Astrocyte (in vitro differentiated cells and primary cell): ENCODE measurements around the gene NFKBIL1. TPM values are rescaled to one million over a fixed set of nuclear protein-coding genes. Genes with fewer than 3 reads are reported as not detected.
"Not testable (repeated sequence)": the region's sequence is repeated elsewhere in the genome, so short reads cannot be mapped to it uniquely, and the experiment has no call there.

ENCODE experiments used
- DNase-seq: peaks from one replicate; pipeline ENCODE4 v3.0.0-alpha.2; 2010; ENCODE audit warnings: low read depth
- FAIRE-seq: peaks from 2 replicates; lab custom pipeline; 2011; peaks lifted over from hg19 to GRCh38; lab: Jason Lieb, UNC
- H2AFZ ChIP-seq: 2 replicates; pipeline ENCODE4 v1.6.0; 2012; ENCODE audit warnings: low read depth, low read length, inconsistent platforms
- H3K27ac ChIP-seq: 2 replicates; pipeline ENCODE4 v1.5.1; 2011; ENCODE audit warnings: low read depth, low read length, inconsistent platforms
- H3K27me3 ChIP-seq: 2 replicates; pipeline ENCODE4 v1.6.0; 2011; ENCODE audit warnings: low read length, inconsistent platforms; ENCODE audit not compliant: insufficient read depth
- H3K36me3 ChIP-seq: 2 replicates; pipeline ENCODE4 v1.5.1; 2011; ENCODE audit warnings: low read length, inconsistent platforms; ENCODE audit not compliant: insufficient read depth
- H3K4me1 ChIP-seq: 2 replicates; pipeline ENCODE4 v1.5.1; 2011; ENCODE audit warnings: low read length, inconsistent platforms; ENCODE audit not compliant: insufficient read depth
- H3K4me2 ChIP-seq: 2 replicates; pipeline ENCODE4 v1.6.0; 2012; ENCODE audit warnings: low read length, inconsistent platforms
- H3K4me3 ChIP-seq: 2 replicates; pipeline ENCODE4 v1.5.1; 2011; ENCODE audit warnings: low read depth, mild to moderate bottlenecking, low read length, inconsistent platforms; ENCODE audit not compliant: insufficient read depth
- H3K79me2 ChIP-seq: 2 replicates; pipeline ENCODE4 v1.6.0; 2012; ENCODE audit warnings: mild to moderate bottlenecking, low read length, inconsistent platforms; ENCODE audit not compliant: insufficient read depth
- H3K9ac ChIP-seq: 2 replicates; pipeline ENCODE4 v1.6.0; 2012; ENCODE audit warnings: mild to moderate bottlenecking, low read length, inconsistent platforms
- H3K9me3 ChIP-seq: 2 replicates; pipeline ENCODE4 v1.5.1; 2012; ENCODE audit warnings: low read depth, mild to moderate bottlenecking, low read length, inconsistent platforms; ENCODE audit not compliant: insufficient read depth
- H4K20me1 ChIP-seq: 2 replicates; pipeline ENCODE4 v1.6.0; 2012; ENCODE audit warnings: low read length, inconsistent platforms; ENCODE audit not compliant: insufficient read depth
- H3K27ac Mint-ChIP-seq: one replicate; pipeline ENCODE4 v1.8.0; 2021; ENCODE audit warnings: mild to moderate bottlenecking, mixed read lengths; ENCODE audit not compliant: unreplicated experiment
- H3K27me3 Mint-ChIP-seq: one replicate; pipeline ENCODE4 v1.8.0; 2021; ENCODE audit warnings: low read depth, mixed read lengths; ENCODE audit not compliant: unreplicated experiment
- H3K36me3 Mint-ChIP-seq: one replicate; pipeline ENCODE4 v1.8.0; 2021; ENCODE audit warnings: low read depth, mixed read lengths; ENCODE audit not compliant: unreplicated experiment
- H3K4me1 Mint-ChIP-seq: one replicate; pipeline ENCODE4 v1.8.0; 2021; ENCODE audit warnings: low read depth, mixed read lengths; ENCODE audit not compliant: unreplicated experiment
- H3K4me3 Mint-ChIP-seq: one replicate; pipeline ENCODE4 v1.8.0; 2021; ENCODE audit warnings: mild to moderate bottlenecking, moderate library complexity, mixed read lengths; ENCODE audit not compliant: unreplicated experiment
- H3K9me3 Mint-ChIP-seq: one replicate; pipeline ENCODE4 v1.8.0; 2021; ENCODE audit warnings: mild to moderate bottlenecking, mixed read lengths; ENCODE audit not compliant: unreplicated experiment
- EZH2 ChIP-seq: IDR thresholded peaks from 2 replicates; pipeline ENCODE4 v1.6.1; 2012; ENCODE audit warnings: mild to moderate bottlenecking, low read length, inconsistent platforms; ENCODE audit not compliant: insufficient read depth
- total RNA-seq: library from RNA; stranded (reverse); gene quantifications from 2 replicates; pipeline ENCODE4 v1.2.1, GENCODE V29; 2021
- TF ChIP-seq, protein P1 (sequence below): IDR thresholded peaks from 2 replicates; pipeline ENCODE4 v1.5.1; 2011; ENCODE audit warnings: low read depth, mild to moderate bottlenecking, inconsistent platforms, low read length, moderate library complexity; ENCODE audit not compliant: insufficient read depth

Gene NFKBIL1
- total RNA-seq, 1 donor from 2014 or later, result 20.4 TPM

DNA sequence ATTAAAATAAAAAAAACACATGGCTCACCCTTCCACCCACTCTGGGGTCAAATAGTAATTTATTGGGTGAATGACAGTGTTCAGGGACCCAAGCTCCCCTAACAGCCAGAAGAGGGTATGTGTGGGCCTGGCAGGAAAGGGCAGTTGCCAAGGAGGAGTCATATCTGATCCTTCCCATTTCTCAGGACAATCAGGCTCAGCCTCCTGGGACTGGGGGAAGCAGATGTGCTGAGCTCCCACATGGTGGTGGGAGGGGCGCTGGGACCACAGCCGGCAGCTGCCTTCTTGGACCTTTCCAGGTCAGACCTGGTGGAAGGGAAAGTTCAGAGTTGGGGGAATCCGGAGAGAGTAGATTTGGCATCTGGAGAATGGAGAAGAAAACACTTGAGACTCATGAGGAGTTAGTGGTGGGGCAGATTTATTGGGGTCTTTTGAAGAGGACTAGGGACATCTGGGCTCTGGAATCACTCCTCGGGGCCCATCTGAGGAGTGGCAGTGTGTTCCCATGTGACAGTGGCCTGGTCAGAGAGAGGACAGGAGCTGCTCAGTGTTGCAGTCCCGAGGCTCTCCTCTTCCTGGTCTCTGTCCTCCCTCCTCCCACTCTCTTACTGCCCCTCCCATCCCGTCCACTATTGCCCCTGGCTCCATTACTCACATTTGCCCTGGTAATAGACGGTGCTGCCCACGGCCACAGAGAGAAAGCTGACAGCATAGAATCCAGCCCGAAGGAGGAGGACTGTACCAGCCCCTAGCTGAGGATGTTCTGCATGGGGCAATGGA lies 41.7 kb downstream of the NFKBIL1 start:
- DNase-seq (no peak), FAIRE-seq (no peak)
- no peaks in the 10 kb centered on the region for H3K36me3 ChIP-seq
- H3K4me1 Mint-ChIP-seq, result no peaks in the 10 kb centered on the region
- no peaks in the 10 kb centered on the region for H3K36me3 Mint-ChIP-seq
- TF ChIP-seq, protein P1, sequence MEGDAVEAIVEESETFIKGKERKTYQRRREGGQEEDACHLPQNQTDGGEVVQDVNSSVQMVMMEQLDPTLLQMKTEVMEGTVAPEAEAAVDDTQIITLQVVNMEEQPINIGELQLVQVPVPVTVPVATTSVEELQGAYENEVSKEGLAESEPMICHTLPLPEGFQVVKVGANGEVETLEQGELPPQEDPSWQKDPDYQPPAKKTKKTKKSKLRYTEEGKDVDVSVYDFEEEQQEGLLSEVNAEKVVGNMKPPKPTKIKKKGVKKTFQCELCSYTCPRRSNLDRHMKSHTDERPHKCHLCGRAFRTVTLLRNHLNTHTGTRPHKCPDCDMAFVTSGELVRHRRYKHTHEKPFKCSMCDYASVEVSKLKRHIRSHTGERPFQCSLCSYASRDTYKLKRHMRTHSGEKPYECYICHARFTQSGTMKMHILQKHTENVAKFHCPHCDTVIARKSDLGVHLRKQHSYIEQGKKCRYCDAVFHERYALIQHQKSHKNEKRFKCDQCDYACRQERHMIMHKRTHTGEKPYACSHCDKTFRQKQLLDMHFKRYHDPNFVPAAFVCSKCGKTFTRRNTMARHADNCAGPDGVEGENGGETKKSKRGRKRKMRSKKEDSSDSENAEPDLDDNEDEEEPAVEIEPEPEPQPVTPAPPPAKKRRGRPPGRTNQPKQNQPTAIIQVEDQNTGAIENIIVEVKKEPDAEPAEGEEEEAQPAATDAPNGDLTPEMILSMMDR, result no peak
- TF ChIP-seq EZH2, result no peak
- H3K4me2 ChIP-seq, result no peak overlapping the region
- no peaks in the 10 kb centered on the region for H3K79me2 ChIP-seq
- no peak overlapping the region for H3K27ac Mint-ChIP-seq
- H4K20me1 ChIP-seq, result no peaks in the 10 kb centered on the region
- H3K4me1 ChIP-seq, result no peaks in the 10 kb centered on the region
- H3K27ac ChIP-seq, result no peak overlapping the region
- no peaks in the 10 kb centered on the region for H3K9me3 ChIP-seq
- H3K27me3 Mint-ChIP-seq, result peaks cover 8% of the 10 kb centered on the region
- H3K27me3 ChIP-seq, result no peaks in the 10 kb centered on the region
- H3K9me3 Mint-ChIP-seq, result no peaks in the 10 kb centered on the region
- no peak overlapping the region for H3K9ac ChIP-seq
- H3K4me3 ChIP-seq, result no peak overlapping the region
- H3K4me3 Mint-ChIP-seq, result no peak overlapping the region
- no peak overlapping the region for H2AFZ ChIP-seq

DNA sequence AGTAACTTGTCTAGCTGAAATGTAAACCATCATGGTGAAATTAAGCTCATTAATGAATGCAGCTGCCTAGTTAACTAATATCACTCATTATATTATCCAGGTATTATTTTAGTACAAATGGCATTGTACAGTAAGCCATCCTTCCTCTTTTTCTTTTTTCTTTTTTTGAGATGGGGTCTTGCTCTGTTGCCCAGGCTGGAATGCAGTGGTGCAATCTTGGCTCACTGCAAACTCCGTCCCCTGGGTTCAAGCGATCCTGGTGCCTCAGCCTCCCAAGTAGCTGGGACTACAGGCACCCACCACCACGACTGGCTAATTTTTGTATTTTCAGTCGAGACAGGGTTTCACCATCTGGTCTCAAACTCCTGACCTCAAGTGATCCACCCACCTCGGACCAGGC lies 43.3 kb downstream of the NFKBIL1 start:
- H3K79me2 ChIP-seq, DNase-seq, H3K9me3 Mint-ChIP-seq, H3K27ac Mint-ChIP-seq, H3K9me3 ChIP-seq, H3K4me2 ChIP-seq, H4K20me1 ChIP-seq, H3K9ac ChIP-seq, H3K4me3 ChIP-seq, H3K27me3 Mint-ChIP-seq, H3K4me1 ChIP-seq, H3K36me3 Mint-ChIP-seq, H3K4me1 Mint-ChIP-seq, H3K27me3 ChIP-seq, FAIRE-seq, H3K36me3 ChIP-seq, H3K4me3 Mint-ChIP-seq, H2AFZ ChIP-seq, H3K27ac ChIP-seq: not testable (repeated sequence)

DNA sequence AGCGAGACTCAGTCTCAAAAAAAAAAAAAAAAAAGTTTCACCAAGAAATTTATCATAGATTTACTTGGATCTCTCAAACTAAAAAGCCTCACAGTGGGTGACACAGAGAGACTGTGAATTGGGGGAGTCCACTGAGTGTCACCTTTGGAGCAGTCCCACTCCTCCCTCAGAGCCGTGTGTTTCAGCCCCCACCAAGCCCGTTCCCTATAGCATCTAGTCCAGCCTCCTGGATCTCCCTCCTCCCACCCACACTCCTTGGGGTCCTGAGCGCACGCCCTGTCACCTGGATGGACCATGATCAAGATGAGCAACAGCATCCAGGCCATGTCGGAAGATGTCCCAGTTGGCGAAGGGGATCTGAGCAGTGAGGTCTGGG lies 45.0 kb downstream of the NFKBIL1 start:
- H4K20me1 ChIP-seq, result no peaks in the 10 kb centered on the region

More for the DNA sequence above, 45.0 kb downstream of the NFKBIL1 start:
- H3K4me1 ChIP-seq, result no peaks in the 10 kb centered on the region
- Mint-ChIP-seq H3K4me3 (no peak overlapping the region), H3K4me1 (no peaks in the 10 kb centered on the region), H3K27me3 (peaks cover 4% of the 10 kb centered on the region), H3K9me3 (no peaks in the 10 kb centered on the region), H3K27ac (no peak overlapping the region), H3K36me3 (no peaks in the 10 kb centered on the region)
- no peak for DNase-seq
- H3K27me3 ChIP-seq, result no peaks in the 10 kb centered on the region
- H3K9me3 ChIP-seq, result no peaks in the 10 kb centered on the region
- no peak overlapping the region for H3K9ac ChIP-seq
- H3K79me2 ChIP-seq, result no peaks in the 10 kb centered on the region
- H3K4me2 ChIP-seq, result no peak overlapping the region
- no peak overlapping the region for H3K27ac ChIP-seq
- no peak for TF ChIP-seq EZH2
- TF ChIP-seq, protein P1, result no peak
- no peak overlapping the region for H3K4me3 ChIP-seq
- no peak overlapping the region for H2AFZ ChIP-seq
- H3K36me3 ChIP-seq, result no peaks in the 10 kb centered on the region
- FAIRE-seq, result no peak
